ENCODE data around the gene CLSTN2.

Gene CLSTN2

DNA sequence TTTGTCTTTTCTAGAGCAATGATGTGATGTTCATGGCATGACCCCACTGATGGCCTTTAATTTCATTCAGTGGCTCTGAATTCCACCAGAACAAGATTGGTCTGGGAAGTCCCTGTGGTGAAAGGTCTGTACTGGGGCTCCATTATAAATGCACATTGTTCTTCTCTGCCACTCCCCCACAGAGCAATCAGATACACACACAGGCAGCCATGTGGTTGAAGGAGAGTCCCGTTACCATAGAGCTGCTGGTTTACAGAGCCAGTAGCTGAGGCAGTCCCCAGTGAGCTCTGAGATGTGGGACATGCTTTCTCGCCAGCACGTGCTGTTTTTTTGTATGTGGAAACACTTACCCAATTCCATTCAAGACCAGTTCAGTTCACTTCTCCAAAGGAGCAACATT is 570.2 kb downstream of the CLSTN2 start:
- no peak for DNase-seq (ENCODE audit: low read depth)

DNA sequence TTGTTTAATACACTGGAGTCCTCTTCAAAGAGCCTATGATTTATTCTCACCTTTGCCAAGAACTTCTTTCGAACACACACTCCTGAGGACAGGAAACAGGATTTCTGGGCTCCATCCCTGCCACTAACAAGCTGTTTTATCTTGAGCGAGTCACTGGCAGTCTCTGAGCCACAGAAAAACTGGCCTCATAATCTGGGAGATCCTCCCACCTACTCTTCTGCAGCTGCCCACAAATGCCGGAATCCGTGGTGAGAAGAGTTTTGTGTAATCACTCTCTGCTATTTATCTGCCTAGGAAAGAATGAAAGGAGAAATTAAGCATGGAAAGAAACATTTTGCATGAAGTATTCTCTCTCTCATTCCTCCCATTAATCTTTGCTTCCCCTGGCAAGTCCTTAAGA is 570.9 kb downstream of the CLSTN2 start:
- DNase-seq (ENCODE audit: low read depth), result no peak

DNA sequence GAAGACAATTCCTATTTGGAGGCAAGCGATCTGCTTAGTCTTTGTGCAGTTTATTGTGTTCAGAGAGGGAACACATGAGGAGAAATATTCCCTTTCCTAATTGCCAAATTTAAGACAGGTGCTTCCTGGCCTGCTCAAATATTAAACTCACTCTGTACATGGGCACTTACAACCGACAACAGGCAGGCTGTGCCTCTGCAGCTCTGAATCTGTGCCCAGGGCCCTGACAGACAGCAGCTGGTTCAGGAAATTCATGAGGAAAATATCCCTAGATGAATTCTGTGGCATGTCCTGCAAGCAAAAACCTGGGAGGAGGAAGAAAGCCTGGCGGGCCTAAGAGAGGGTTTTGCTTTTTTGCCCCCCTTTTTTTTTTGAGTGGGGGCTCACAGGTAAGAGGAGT is 573.6 kb downstream of the CLSTN2 start:
- no peak for DNase-seq (ENCODE audit: low read depth)

DNA sequence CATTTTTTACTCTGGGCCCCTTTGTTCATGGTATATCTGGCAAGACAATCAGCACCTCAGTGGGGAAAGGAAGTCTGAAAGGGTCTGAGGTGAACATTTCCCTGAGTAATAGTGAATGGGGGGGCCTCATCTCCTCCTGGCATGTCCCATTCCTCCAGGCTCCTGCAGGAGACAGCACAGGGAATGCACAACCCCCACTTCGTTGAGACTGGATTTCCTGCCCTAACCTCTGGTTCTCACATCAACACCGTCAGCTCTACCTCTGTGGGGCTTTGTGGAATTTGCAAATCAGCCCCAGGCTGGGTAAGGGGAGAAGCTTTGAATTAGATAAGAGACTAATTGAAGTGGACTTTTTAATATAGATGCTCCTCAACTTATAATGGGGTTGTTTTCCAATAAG is 574.5 kb downstream of the CLSTN2 start:
- DNase-seq (ENCODE audit: low read depth), result no peak

DNA sequence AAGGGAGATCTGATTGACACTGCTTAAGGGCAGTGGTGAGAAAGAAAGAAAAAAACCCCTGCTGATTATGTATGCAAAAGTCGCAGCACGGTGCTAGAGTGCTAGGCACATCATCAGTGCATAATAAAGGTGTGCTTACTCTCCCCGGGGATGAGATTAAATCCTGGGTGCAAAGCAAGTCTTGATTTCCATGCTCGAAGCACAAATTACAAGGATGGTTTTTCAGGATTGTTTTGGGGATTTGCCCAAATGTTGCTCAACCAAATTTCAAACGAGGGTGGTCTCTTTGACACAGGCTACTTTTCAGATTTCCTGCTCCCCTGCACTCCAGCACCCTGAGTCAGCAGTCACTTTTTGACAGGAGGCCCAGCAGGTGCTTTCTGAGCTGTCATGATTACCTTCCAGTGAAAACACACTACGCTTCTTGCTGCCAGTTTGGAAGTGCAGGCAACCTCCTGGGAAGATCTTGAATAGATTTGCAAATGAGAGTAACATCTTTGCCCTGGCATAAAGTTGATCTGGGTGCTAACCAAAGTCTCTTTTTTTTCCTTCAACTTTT is 575.4 kb downstream of the CLSTN2 start:
- no peak for DNase-seq (ENCODE audit: low read depth)

DNA sequence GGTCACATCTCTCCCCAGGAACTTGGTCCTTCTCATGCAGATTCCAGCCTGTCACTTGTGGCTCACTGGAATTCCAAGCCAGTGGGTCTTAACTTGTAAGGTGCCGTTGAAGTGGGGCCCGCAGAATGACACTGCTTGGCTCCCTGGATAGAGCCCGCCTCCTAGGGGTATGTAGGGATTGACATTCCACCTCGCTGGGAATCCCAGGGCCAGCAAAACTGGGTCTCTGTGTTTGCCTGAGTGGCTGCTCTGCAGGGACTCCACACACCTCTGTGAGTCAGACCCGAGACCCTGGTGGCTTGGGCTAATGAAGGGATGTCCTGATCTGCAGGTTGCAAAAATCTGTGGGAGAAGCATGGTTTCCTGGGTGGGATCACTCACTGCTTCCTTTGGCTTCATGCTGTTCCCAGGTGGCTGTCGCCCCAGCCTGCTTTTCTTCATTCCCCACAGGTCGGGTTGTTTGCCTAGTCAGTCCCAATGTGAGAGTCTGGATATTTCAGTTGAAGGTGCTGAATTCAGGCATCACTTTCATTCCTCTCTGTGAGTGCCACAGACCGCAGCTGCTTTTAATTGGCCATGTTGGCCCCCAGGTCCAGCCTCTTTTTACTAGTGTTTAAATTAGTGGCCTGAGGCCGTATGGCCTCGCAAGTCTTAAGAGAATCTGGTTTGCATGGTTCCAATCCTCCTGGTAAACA is 586.9 kb downstream of the CLSTN2 start:
- no peak for DNase-seq (ENCODE audit: low read depth)

DNA sequence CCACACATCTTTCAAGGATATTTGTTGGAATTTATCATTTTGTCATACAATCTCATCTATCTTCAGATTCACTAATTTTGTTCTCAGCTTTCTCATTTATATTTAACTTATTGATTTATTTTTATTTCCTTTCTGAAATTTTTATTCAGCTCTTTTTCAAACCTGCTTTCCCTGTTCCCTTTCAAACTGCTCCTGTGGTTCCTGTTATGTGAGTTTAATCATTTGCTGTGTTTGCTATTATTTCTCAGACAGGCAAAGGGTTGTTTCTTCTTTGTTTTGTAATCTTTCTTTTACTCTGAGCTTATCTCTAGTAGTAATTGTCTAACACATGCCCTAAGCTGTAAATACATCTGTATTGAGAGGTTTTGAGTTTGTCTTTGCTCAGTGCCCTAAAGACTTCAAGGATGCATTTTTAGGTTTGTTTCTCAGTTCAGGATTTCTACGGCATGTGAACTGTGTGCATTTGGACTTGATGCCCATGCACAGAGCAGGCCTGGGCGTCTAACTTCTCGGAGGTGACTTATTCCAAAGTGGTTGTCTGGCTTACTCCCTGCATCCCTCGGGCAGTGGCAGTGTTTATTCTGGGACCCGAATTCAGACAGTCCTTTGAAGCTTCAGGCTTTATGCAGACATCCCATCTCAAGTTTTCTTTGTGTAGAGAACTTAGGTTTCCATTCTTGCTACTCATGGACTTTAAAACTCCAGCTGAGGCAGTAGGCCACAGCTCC is 587.8 kb downstream of the CLSTN2 start:
- no peak for DNase-seq (ENCODE audit: low read depth)

DNA sequence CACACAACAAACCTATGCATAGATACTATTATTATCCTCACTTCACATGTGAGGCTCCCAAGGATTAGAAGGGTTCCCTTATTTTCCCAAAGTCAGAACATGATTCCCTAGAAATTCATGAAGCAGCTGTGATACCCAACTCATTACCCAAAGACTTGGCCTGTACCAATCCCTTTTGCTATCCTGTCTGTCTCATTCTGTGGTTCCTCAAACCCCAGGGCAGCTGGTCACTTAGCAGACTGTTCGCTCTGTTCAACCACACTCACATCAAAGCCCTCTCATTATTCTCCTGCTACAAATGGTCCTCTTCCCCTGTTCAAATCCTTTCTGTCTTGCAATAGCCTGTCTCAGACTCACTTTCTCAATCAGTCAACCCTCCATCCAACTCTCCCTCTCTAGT is 588.6 kb downstream of the CLSTN2 start:
- no peak for DNase-seq (ENCODE audit: low read depth)

DNA sequence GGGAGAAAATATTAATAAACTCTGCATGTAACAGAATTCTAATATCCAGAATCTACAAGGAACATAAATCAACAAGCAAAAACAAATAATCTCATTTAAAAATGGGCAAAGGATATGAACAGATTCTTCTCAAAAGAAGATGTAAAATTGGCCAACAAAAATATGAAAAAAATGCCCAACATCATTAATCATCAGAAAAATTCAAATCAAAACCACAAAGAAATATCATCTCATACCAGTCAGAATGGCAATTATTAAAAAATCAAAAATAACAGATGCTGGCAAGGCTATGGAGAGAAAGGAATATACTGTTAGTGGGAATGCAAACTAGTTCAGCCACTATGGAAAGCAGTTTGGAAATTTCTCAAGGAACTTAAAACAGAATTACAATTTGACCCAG is 592.2 kb downstream of the CLSTN2 start:
- no peak for DNase-seq (ENCODE audit: low read depth)

DNA sequence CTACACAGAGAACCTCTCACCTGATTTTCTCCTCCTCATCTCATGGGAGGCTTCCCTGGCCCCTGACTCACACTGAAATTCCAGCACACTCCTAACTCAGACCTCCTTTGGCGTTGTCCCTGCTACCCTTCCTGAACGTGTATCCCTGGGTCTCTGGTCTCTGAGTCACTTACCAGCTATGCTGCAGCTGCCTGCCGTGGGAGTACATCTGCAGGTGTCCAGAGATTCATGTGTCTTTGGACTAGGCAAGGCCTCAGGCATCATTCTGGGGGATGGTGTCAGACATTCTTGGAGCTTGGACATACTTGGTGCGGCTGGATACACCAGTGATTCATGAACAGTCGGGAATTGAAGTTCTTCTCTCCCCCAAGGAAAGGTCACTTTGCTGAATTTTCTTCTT is 594.1 kb downstream of the CLSTN2 start:
- no peak for DNase-seq (ENCODE audit: low read depth)

DNA sequence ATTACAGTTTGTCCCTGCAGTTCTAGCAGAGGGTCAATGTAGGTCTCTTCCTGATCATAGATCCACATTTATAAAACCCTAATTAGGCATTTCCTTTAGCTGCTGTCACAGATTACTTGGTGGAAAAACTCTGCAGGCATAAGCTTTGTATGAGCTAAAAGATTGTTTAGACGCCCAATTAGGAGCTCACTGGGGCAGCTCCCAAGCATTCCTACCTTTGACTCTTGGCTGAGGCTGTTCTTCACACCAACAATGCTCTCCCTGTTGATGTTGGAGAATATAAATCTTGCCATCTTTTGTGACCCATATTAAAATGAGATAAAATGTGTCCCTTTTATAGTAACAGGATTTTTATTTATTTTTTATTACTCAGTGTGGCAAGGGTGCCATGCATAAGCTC is 594.6 kb downstream of the CLSTN2 start:
- no peak for DNase-seq (ENCODE audit: low read depth)

DNA sequence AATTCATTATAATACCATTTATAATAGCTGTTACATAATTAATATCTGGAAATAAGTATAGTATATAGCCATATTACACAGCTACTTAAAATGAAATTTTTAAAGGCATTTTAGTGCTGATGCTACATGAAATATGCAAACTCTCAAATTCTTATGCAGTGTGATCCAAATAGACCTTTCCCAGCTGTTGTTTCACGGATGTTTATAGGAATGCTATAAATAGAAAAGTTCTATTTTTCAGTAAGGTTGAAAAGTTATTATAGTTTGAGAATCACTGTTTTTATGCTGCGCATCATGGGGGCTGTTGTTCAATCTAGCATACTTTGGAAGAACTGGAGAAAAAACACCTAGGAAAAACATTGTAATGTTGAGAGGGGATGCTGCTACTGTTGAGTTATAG is 595.1 kb downstream of the CLSTN2 start:
- DNase-seq (ENCODE audit: low read depth), result no peak

DNA sequence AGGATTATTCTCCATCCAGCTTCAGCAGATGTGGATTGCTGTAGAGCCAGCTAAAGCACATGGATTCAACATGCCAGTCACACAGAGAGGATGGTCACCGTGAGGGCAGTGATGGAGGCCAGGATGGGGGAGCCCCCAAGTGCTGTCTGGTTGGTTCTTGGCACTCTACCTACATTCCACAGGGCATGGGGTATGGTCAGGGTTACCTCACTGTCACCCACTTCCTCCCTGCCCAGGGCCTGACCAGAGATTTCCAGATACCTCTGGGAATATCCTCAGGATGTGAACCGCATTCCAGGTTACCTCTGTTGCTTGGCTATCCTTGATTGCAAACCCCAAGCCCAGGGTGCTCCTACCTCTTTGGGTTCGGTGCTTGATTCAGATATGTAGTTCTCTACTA is 595.6 kb downstream of the CLSTN2 start:
- DNase-seq (ENCODE audit: low read depth), result no peak

DNA sequence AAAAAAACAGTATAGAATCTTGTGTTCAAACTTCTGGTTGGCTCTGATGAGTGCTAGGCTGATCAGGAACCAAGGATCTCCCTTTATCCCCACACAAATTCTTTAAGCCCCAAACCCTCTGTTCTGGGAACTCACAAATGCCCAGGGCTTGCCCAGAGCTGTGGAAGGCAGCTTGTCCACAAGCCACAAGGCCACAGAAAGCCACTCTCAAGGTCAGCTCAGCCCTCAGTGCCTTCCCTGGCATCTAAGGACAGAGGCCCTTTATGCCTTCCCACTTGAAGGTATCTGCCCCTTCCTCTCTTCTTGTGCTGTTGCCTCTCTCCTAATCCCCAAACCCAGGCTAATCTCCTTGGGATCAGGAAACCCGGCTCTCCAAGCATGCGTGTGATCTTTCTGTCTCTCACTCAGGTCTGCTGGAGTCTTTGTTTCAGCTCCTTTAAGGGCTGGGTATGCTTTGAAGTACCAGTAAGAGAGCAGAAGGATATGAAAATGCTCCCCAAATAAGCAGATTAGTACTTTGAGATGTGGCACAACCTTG is 597.9 kb downstream of the CLSTN2 start:
- no peak for DNase-seq (ENCODE audit: low read depth)

DNA sequence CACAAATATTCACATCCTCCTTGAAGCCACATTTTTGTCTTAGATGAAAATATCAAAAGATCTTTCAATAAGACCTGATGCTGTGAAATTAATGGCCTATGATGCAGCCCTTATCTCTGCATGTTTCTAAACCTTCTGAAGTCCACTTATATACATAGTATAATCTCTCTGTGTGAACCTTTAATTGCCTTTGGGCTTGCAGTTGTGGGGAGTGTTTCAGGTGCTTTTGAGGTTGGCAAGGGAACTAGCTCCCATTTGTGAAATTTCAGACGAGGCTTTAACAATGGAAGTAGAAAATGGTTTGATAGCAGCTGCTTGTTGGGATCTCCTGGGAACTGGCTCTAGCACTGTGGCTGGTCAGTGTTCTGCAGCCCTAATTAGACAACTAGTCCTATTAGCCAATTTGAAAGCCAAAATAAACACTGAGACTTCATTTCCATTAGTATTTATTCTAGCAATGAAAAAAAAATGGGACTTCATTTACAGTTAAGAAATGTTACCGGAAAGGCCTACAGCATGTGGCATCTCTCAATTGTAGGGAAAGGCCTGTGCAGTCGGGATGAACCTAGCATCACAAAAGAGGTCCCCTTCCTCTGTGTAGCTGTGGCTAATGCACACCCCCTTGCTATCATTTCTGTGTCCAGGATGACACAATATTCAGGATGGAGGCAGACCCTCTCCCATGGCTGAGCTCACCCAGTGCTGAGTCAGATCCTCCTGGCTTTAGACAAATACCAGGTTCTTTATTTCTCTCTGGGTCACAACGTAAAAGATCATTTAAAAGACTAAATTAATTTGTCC is 602.1 kb downstream of the CLSTN2 start:
- DNase-seq (ENCODE audit: low read depth), result no peak

DNA sequence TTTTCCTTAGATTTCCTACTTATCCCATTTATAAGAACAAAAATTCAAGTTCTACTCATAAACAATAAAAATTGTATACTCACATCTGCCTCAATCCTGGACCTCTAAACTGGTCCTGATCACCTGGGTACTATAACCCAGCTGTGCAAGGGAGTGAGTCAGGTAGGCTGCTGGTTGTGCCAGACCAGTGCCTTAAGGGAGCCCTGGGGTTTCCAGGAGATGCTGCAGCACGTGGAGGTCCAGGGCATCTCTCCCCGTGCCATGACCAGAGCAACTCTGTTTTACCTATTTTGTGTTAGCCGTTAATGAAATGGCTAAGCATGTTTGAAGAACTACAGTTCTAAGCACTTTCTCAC is 602.7 kb downstream of the CLSTN2 start:
- no peak for DNase-seq (ENCODE audit: low read depth)

DNA sequence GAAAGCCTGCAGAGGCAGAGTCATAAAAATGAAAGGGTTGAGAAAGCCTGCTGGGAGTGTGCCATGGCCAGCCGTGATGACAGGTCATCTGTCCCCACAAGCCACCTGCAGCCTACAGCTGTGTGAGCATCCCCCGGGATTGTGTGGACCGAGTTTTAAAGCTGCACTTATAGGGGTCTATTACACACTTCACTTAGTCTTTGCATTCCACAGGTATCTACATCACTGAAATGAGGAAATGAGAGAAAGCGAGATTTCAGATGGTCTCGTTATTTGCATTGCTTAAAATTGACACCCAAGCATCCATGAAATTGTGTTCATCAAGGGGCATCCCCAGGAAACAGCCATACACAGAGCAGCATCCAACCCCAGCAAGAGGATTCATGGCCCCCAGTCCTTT is 605.3 kb downstream of the CLSTN2 start:
- DNase-seq (ENCODE audit: low read depth), result no peak

DNA sequence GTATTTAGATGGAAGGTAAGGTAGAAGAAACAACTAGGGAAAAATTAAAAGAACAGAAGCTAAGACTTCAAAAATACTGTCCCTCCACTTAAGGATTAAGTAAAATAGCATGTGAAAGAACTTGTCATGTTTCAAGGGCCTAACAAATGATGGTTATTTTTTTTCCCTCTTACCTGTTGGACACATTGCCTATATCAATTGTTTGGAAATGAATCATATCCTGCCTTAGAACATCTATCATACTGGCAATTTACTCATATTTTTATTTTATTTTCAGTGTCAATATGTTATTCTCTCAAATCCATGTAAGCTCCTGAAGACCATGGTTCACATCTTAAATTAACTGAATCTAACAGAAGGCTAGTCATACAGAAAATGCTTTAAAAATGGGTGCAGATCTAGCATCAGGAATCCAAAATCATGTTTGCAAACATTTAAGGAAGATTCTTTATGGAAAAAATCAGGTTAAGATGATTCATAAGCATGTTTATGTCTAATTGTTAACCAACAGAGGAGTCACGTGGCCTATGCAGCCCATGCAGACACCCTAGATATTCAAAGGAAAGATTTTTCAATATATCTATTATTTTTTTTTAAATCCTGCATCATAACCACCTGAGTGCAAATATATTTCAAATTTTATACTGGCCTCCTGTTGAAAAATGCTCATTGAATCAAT is 607.1 kb downstream of the CLSTN2 start:
- DNase-seq (ENCODE audit: low read depth), result no peak

DNA sequence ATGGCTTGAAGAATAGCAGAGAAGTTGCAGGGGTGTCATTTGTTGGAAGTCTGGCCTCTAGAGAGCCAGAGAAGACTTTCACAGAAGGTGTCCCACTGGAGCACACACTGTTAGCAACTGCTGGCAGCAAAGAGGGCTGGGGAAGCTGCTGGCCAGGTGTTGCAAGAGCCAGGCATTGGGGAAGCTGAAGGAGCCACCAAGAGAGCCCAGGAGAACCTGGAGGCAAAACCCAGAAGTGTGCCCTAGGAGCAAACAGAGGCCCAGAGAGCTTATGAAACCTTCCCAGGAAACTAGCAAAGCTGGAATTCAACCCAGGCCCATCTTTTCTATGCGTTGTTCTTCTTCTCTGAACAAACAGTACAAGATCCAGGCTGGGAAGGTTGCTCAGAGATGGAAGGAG is 610.2 kb downstream of the CLSTN2 start:
- no peak for DNase-seq (ENCODE audit: low read depth)

DNA sequence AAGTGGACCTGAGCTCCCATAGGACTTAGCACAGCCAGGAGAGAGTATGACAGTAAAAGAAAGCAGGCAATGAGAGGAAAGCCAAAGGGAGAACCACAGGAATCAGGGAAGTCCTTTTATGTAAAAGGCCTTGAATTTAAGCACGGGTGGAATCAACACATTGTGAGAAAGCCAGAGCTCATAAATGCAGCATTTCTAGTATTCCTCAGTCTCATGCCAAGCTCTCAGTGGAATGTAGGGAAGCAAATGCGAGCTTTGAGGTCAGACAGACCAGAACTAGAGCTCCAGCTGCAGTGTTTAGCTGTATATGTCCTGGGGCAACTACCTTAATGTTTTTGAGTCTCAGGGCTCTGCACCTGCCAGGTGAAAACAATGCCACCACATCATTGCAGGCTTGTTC is 610.8 kb downstream of the CLSTN2 start:
- no peak for DNase-seq (ENCODE audit: low read depth)

DNA sequence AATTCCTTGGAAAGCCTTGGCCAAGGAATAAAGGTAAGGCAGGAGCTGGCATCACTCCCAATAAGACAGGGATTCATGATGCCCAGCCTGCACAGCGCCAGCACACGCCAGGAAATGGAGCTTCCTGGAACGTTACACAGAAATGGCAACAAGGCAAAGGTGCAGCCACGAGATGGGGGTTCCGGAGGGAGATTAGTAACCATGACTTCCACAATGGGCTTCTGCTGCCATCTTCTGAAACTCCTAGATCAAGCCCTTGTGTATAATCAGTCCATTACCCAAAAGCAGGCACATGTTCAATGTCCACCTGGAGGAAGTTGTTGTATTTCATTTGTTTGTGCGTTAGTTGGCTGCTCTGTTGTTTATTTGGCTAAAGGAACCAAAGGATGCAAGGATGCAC is 611.7 kb downstream of the CLSTN2 start:
- DNase-seq (ENCODE audit: low read depth), result no peak

DNA sequence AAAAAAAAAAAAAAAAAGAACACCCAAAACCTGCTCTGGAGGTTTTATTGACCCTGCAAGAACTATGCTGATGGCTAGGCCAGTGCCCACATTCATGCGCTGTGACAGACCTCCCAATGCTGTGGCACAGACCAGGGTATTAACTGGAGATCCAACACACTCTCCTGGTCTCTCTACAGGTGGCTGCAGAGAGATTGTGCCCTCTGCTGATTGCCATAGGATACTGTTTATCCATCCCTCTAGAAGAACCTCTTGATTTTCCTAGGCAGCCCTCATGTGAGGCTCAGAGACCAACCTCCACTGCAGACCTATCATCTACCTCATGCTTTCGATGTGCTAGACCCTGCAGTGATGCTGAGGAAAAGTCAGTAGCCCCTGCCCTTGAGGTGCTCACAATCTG is 617.4 kb downstream of the CLSTN2 start:
- DNase-seq (ENCODE audit: low read depth), result no peak
